Panc1 (cell line): ENCODE measurements around the gene LOXL4. TPM values are rescaled to one million over a fixed set of nuclear protein-coding genes. Genes with fewer than 3 reads are reported as not detected.

Source experiments
- ATAC-seq: fragments of 200-7000 bp; cut with Tn5 transposase; 2 replicates; pipeline ENCODE4 v1.9.1; 2020; ENCODE audit warnings: mild to moderate bottlenecking, moderate library complexity
- BruUV-seq: library from RNA; stranded (reverse); fragments of 400-500 nt; replicated peaks from 2 replicates; lab custom pipeline; 2021; lab: Mats Ljungman, UMichigan
- CTCF ChIA-PET: fragments of 300-600 bp; sonication (Branson Sonifier 250); formaldehyde crosslinking; loops from one replicate; lab custom pipeline; 2022; ENCODE audit warnings: antibody characterized with exemption; lab: Charles Lee
- POLR2A ChIA-PET: fragments of 300-600 bp; sonication (Branson Sonifier 250); formaldehyde crosslinking; loops from one replicate; lab custom pipeline; 2022; ENCODE audit warnings: antibody characterized with exemption; lab: Charles Lee
- DNase-seq: peaks from one replicate; pipeline ENCODE4 v3.0.0-alpha.2; 2010; ENCODE audit warnings: low read depth, low spot score
- H3K27ac ChIP-seq: 2 replicates; pipeline ENCODE4 v1.5.1; 2011; ENCODE audit warnings: mild to moderate bottlenecking, low read length, inconsistent platforms
- H3K27me3 ChIP-seq: fragments of 200-500 bp; sonication (Bioruptor generic); 2 replicates; pipeline ENCODE4 v1.6.0; 2014; ENCODE audit warnings: low read length, inconsistent platforms; ENCODE audit not compliant: control insufficient read depth, insufficient read depth
- H3K36me3 ChIP-seq: fragments of 200-500 bp; sonication (Bioruptor generic); 2 replicates; pipeline ENCODE4 v1.5.1; 2014; ENCODE audit warnings: inconsistent platforms, mild to moderate bottlenecking, low read length, moderate library complexity; ENCODE audit not compliant: control insufficient read depth, insufficient read depth
- H3K4me1 ChIP-seq: 2 replicates; pipeline ENCODE4 v1.5.1; 2011; ENCODE audit warnings: inconsistent platforms, mild to moderate bottlenecking, low read length, moderate library complexity; ENCODE audit not compliant: control insufficient read depth, insufficient read depth
- H3K4me3 ChIP-seq, 2 experiments: 2 replicates each; pipeline ENCODE4 v1.5.1; 2011 to 2012; ENCODE audit warnings: low read depth in 2 of 2, low read length in 2 of 2, mild to moderate bottlenecking in 2 of 2, inconsistent platforms in 1 of 2, moderate library complexity in 1 of 2
- H3K9me3 ChIP-seq: fragments of 200-500 bp; sonication (Bioruptor generic); 2 replicates; pipeline ENCODE4 v1.5.1; 2014; ENCODE audit warnings: low read depth, mild to moderate bottlenecking, inconsistent platforms, low read length, moderate library complexity; ENCODE audit not compliant: control insufficient read depth, insufficient read depth
- CTCF ChIP-seq: fragments of 450-650 bp; IDR thresholded peaks from 2 replicates; pipeline ENCODE4 v1.5.1; 2017; ENCODE audit warnings: mild to moderate bottlenecking
- POLR2AphosphoS5 ChIP-seq: IDR thresholded peaks from 2 replicates; pipeline ENCODE4 v1.6.1; 2012; ENCODE audit warnings: mild to moderate bottlenecking, low read depth, low read length, moderate library complexity
- REST ChIP-seq, 2 experiments: IDR thresholded peaks; 2 replicates each; pipeline ENCODE4 v1.6.1; 2011 to 2012; ENCODE audit warnings: low read depth in 2 of 2, control low read depth in 1 of 2, low read length in 1 of 2, mild to moderate bottlenecking in 1 of 2, moderate library complexity in 1 of 2; ENCODE audit not compliant: insufficient read depth in 1 of 2
- SIN3A ChIP-seq: IDR thresholded peaks from 2 replicates; pipeline ENCODE4 v1.6.1; 2012; ENCODE audit warnings: low read depth, mild to moderate bottlenecking, low read length, moderate library complexity, borderline replicate concordance; ENCODE audit not compliant: insufficient read depth
- TCF7L2 ChIP-seq: IDR thresholded peaks from 2 replicates; pipeline ENCODE4 v1.6.1; 2011; ENCODE audit warnings: mild to moderate bottlenecking, low read depth, low read length, inconsistent platforms
- in situ Hi-C: cut with HindIII; loops from 2 replicates; pipeline ENCODE4 v1.10.0; 2016; ENCODE audit warnings: low sequenced_read_pairs, low pct_unique_long_range_greater_than_20kb
- intact Hi-C: fragments of 100-400 bp; cut with micrococcal nuclease; formaldehyde crosslinking; loops from one replicate; pipeline ENCODE4 v1.10.0; 2022; ENCODE audit not compliant: unreplicated experiment
- total RNA-seq: library from RNA; stranded (reverse); gene quantifications from one replicate; pipeline ENCODE4 v1.2.1, GENCODE V29; 2021; ENCODE audit not compliant: unreplicated experiment

Gene LOXL4
- total RNA-seq, 1 experiment from 2014 or later: 17.7 TPM

GRCh38 chr10:98263088-98263487 is 4.9 kb downstream of the LOXL4 start:
- Histone ChIP-seq H3K36me3 (no peaks in the 10 kb centered on the region), H3K9me3 (no peaks in the 10 kb centered on the region), H3K27me3 (no peaks in the 10 kb centered on the region), H3K4me3 (no peak overlapping the region), H3K4me1 (peaks cover 24% of the 10 kb centered on the region), H3K27ac (no peak overlapping the region; the same call in 1 of the 2 replicates)
- intact Hi-C loops: loop anchor here (2.0 to 10.0 kb wide), 2 partner anchors 46 to 132 kb away; no protein-coding TSS in a partner anchor
- DNase-seq: no peak
- ATAC-seq: no peak
- TF ChIP-seq TCF7L2 (no peak), CTCF (no peak), REST (IDR thresholded peaks at IDR 0.05; ENCODE audit: insufficient read depth in 1 of 2, low read depth in 2 of 2, low read length in 1 of 2) (no peak), POLR2AphosphoS5 (no peak), SIN3A (no peak)
- in situ Hi-C loops: no loop called here
- CTCF ChIA-PET: interaction anchor here (0.5 to 4.0 kb wide), 4 partner anchors 46 to 1398 kb away, joined by 3 to 43 read pairs (median 4); no protein-coding TSS in a partner anchor
- POLR2A ChIA-PET: interaction anchor here (0.6 kb wide), 1 partner anchor 9 kb away, joined by 3 read pairs; no protein-coding TSS in a partner anchor
- no TSS peak for BruUV-seq

GRCh38 chr10:98262571-98262970 is 5.4 kb downstream of the LOXL4 start:
- no peaks in the 10 kb centered on the region for H3K36me3 ChIP-seq
- no peak overlapping the region; the same call in 1 of the 2 replicates for H3K27ac ChIP-seq
- no peaks in the 10 kb centered on the region for H3K27me3 ChIP-seq
- TF ChIP-seq CTCF (peak; percentile 91), TCF7L2 (no peak), REST (IDR thresholded peaks at IDR 0.05; ENCODE audit: insufficient read depth in 1 of 2, low read depth in 2 of 2, low read length in 1 of 2) (0 out of 4 replicates have a peak, but pooled peaks of 1 of the 2 experiments have one; percentile 29)
- peaks cover 21% of the 10 kb centered on the region for H3K4me1 ChIP-seq
- H3K4me3 ChIP-seq: no peak overlapping the region
- in situ Hi-C loops (no loop called here), intact Hi-C loops (loop anchor here (2.0 to 10.0 kb wide), 2 partner anchors 46 to 132 kb away; no protein-coding TSS in a partner anchor)
- ChIA-PET POLR2A (interaction anchor here (0.6 kb wide), 1 partner anchor 9 kb away, joined by 3 read pairs; no protein-coding TSS in a partner anchor), CTCF (interaction anchor here (0.7 to 4.0 kb wide), 2 partner anchors 47 to 161 kb away, joined by 5 to 43 read pairs; no protein-coding TSS in a partner anchor)
- BruUV-seq: no TSS peak
- no peaks in the 10 kb centered on the region for H3K9me3 ChIP-seq
- peak; percentile 84 for ATAC-seq
- DNase-seq: no peak
